ENCODE data around the gene ARHGAP15. TPM values are rescaled to one million over a fixed set of nuclear protein-coding genes. Genes with fewer than 3 reads are reported as not detected.

Gene ARHGAP15
- total RNA-seq, 1 experiment from 2014 or later, result 82.8 TPM

- Histone ChIP-seq H3K9ac (ENCODE audit: low read length) (no peak overlapping the region), H2AFZ (ENCODE audit: low read length) (no peak overlapping the region), H3K27me3 (ENCODE audit: low read length) (no peaks in the 10 kb centered on the region), H3K4me2 (ENCODE audit: low read depth, low read length, poor library complexity, severe bottlenecking) (no peak overlapping the region), H3K4me1 (ENCODE audit: low read length) (no peaks in the 10 kb centered on the region), H3K79me2 (ENCODE audit: low read length) (no peaks in the 10 kb centered on the region), H3K9me3 (ENCODE audit: low read length) (no peaks in the 10 kb centered on the region), H3K4me3 (ENCODE audit: low read length) (no peak overlapping the region), H3K27ac (ENCODE audit: low read length) (no peak overlapping the region), H3K36me3 (ENCODE audit: insufficient read depth, low read length) (no peaks in the 10 kb centered on the region), H4K20me1 (ENCODE audit: insufficient read depth, low read depth, low read length) (0 out of 2 replicates have a peak, but pooled peaks cover 3% of the 10 kb centered on the region), H3K9me2 (replicated peaks; ENCODE audit: insufficient read depth, low read length) (no peaks in the 10 kb centered on the region)
- no peak for DNase-seq
These were observed 204.1 kb downstream of the ARHGAP15 start for GRCh38 chr2:143333168-143333791.

- no peaks in the 10 kb centered on the region for H3K9me2 ChIP-seq (replicated peaks; ENCODE audit: insufficient read depth, low read length)
- no peak for DNase-seq
- 0 out of 2 replicates have a peak, but pooled peaks cover 3% of the 10 kb centered on the region for H4K20me1 ChIP-seq (ENCODE audit: insufficient read depth, low read depth, low read length)
These were observed 204.6 kb downstream of the ARHGAP15 start for GRCh38 chr2:143333847-143334246.

GRCh38 chr2:143334837-143335236 is 205.6 kb downstream of the ARHGAP15 start:
- Histone ChIP-seq H3K9ac (ENCODE audit: low read length) (no peak overlapping the region), H3K9me2 (replicated peaks; ENCODE audit: insufficient read depth, low read length) (no peaks in the 10 kb centered on the region), H3K27me3 (ENCODE audit: low read length) (no peaks in the 10 kb centered on the region)

More at GRCh38 chr2:143333847-143334246, 204.6 kb downstream of the ARHGAP15 start:
- no peaks in the 10 kb centered on the region for H3K79me2 ChIP-seq (ENCODE audit: low read length)
- H3K27ac ChIP-seq (ENCODE audit: low read length), result no peak overlapping the region
- no peak overlapping the region for H3K4me3 ChIP-seq (ENCODE audit: low read length)
- H3K4me1 ChIP-seq (ENCODE audit: low read length), result no peaks in the 10 kb centered on the region
- no peak overlapping the region for H2AFZ ChIP-seq (ENCODE audit: low read length)
- no peaks in the 10 kb centered on the region for H3K9me3 ChIP-seq (ENCODE audit: low read length)
- H3K36me3 ChIP-seq (ENCODE audit: insufficient read depth, low read length), result no peaks in the 10 kb centered on the region
- no peak overlapping the region for H3K9ac ChIP-seq (ENCODE audit: low read length)
- H3K4me2 ChIP-seq (ENCODE audit: low read depth, low read length, poor library complexity, severe bottlenecking), result no peak overlapping the region
- H3K27me3 ChIP-seq (ENCODE audit: low read length), result no peaks in the 10 kb centered on the region

GRCh38 chr2:143336719-143337210 is 207.5 kb downstream of the ARHGAP15 start:
- Histone ChIP-seq H3K4me3 (ENCODE audit: low read length) (no peak overlapping the region), H3K27me3 (ENCODE audit: low read length) (no peaks in the 10 kb centered on the region), H3K79me2 (ENCODE audit: low read length) (no peaks in the 10 kb centered on the region), H3K9me2 (replicated peaks; ENCODE audit: insufficient read depth, low read length) (no peaks in the 10 kb centered on the region), H3K9me3 (ENCODE audit: low read length) (no peaks in the 10 kb centered on the region), H3K9ac (ENCODE audit: low read length) (no peak overlapping the region), H3K4me1 (ENCODE audit: low read length) (no peaks in the 10 kb centered on the region), H3K27ac (ENCODE audit: low read length) (no peak overlapping the region), H4K20me1 (ENCODE audit: insufficient read depth, low read depth, low read length) (0 out of 2 replicates have a peak, but pooled peaks cover 1% of the 10 kb centered on the region), H3K4me2 (ENCODE audit: low read depth, low read length, poor library complexity, severe bottlenecking) (no peak overlapping the region), H3K36me3 (ENCODE audit: insufficient read depth, low read length) (no peaks in the 10 kb centered on the region), H2AFZ (ENCODE audit: low read length) (no peak overlapping the region)
- no peak for DNase-seq

More at GRCh38 chr2:143334837-143335236, 205.6 kb downstream of the ARHGAP15 start:
- H3K4me2 ChIP-seq (ENCODE audit: low read depth, low read length, poor library complexity, severe bottlenecking), result no peak overlapping the region
- no peaks in the 10 kb centered on the region for H3K79me2 ChIP-seq (ENCODE audit: low read length)
- DNase-seq, result no peak
- no peak overlapping the region for H2AFZ ChIP-seq (ENCODE audit: low read length)
- H3K4me3 ChIP-seq (ENCODE audit: low read length), result no peak overlapping the region
- H3K4me1 ChIP-seq (ENCODE audit: low read length), result no peaks in the 10 kb centered on the region
- H4K20me1 ChIP-seq (ENCODE audit: insufficient read depth, low read depth, low read length), result 0 out of 2 replicates have a peak, but pooled peaks cover 3% of the 10 kb centered on the region
- no peak overlapping the region for H3K27ac ChIP-seq (ENCODE audit: low read length)
- no peaks in the 10 kb centered on the region for H3K9me3 ChIP-seq (ENCODE audit: low read length)
- no peaks in the 10 kb centered on the region for H3K36me3 ChIP-seq (ENCODE audit: insufficient read depth, low read length)

- no peaks in the 10 kb centered on the region for H3K4me1 ChIP-seq (ENCODE audit: low read length)
These were observed 212.3 kb downstream of the ARHGAP15 start for GRCh38 chr2:143341478-143341877.

GRCh38 chr2:143344780-143345179 is 215.6 kb downstream of the ARHGAP15 start:
- no peak for DNase-seq
- Histone ChIP-seq H3K4me1 (ENCODE audit: low read length) (no peaks in the 10 kb centered on the region), H2AFZ (ENCODE audit: low read length) (no peak overlapping the region), H3K79me2 (ENCODE audit: low read length) (no peaks in the 10 kb centered on the region; the same call in 1 of the 2 replicates), H3K9ac (ENCODE audit: low read length) (no peak overlapping the region), H3K9me3 (ENCODE audit: low read length) (no peaks in the 10 kb centered on the region), H3K4me3 (ENCODE audit: low read length) (no peak overlapping the region), H3K27me3 (ENCODE audit: low read length) (no peaks in the 10 kb centered on the region), H3K36me3 (ENCODE audit: insufficient read depth, low read length) (no peaks in the 10 kb centered on the region), H3K4me2 (ENCODE audit: low read depth, low read length, poor library complexity, severe bottlenecking) (no peak overlapping the region), H3K27ac (ENCODE audit: low read length) (no peak overlapping the region), H3K9me2 (replicated peaks; ENCODE audit: insufficient read depth, low read length) (no peaks in the 10 kb centered on the region), H4K20me1 (ENCODE audit: insufficient read depth, low read depth, low read length) (no peaks in the 10 kb centered on the region)

More at GRCh38 chr2:143341478-143341877, 212.3 kb downstream of the ARHGAP15 start:
- no peaks in the 10 kb centered on the region for H3K9me2 ChIP-seq (replicated peaks; ENCODE audit: insufficient read depth, low read length)
- H3K4me2 ChIP-seq (ENCODE audit: low read depth, low read length, poor library complexity, severe bottlenecking), result no peak overlapping the region
- no peak overlapping the region for H2AFZ ChIP-seq (ENCODE audit: low read length)
- no peaks in the 10 kb centered on the region for H3K79me2 ChIP-seq (ENCODE audit: low read length)
- H3K36me3 ChIP-seq (ENCODE audit: insufficient read depth, low read length), result no peaks in the 10 kb centered on the region
- no peaks in the 10 kb centered on the region for H3K9me3 ChIP-seq (ENCODE audit: low read length)
- no peak for DNase-seq
- no peak overlapping the region for H3K27ac ChIP-seq (ENCODE audit: low read length)
- H4K20me1 ChIP-seq (ENCODE audit: insufficient read depth, low read depth, low read length), result no peaks in the 10 kb centered on the region
- no peak overlapping the region for H3K9ac ChIP-seq (ENCODE audit: low read length)
- no peaks in the 10 kb centered on the region for H3K27me3 ChIP-seq (ENCODE audit: low read length)
- H3K4me3 ChIP-seq (ENCODE audit: low read length), result no peak overlapping the region

- H2AFZ ChIP-seq (ENCODE audit: low read length), result no peak overlapping the region
- no peak overlapping the region for H3K27ac ChIP-seq (ENCODE audit: low read length)
- H3K27me3 ChIP-seq (ENCODE audit: low read length), result no peaks in the 10 kb centered on the region
- H3K4me3 ChIP-seq (ENCODE audit: low read length), result no peak overlapping the region
- no peak for DNase-seq
- H3K9me2 ChIP-seq (replicated peaks; ENCODE audit: insufficient read depth, low read length), result no peaks in the 10 kb centered on the region
- no peak overlapping the region for H3K9ac ChIP-seq (ENCODE audit: low read length)
- H4K20me1 ChIP-seq (ENCODE audit: insufficient read depth, low read depth, low read length), result no peaks in the 10 kb centered on the region
- H3K79me2 ChIP-seq (ENCODE audit: low read length), result no peaks in the 10 kb centered on the region; the same call in 1 of the 2 replicates
- H3K4me1 ChIP-seq (ENCODE audit: low read length), result no peaks in the 10 kb centered on the region
- no peak overlapping the region for H3K4me2 ChIP-seq (ENCODE audit: low read depth, low read length, poor library complexity, severe bottlenecking)
- no peaks in the 10 kb centered on the region for H3K9me3 ChIP-seq (ENCODE audit: low read length)
- no peaks in the 10 kb centered on the region for H3K36me3 ChIP-seq (ENCODE audit: insufficient read depth, low read length)
These were observed 216.9 kb downstream of the ARHGAP15 start for GRCh38 chr2:143345887-143346787.

- no peak overlapping the region for H3K4me2 ChIP-seq (ENCODE audit: low read depth, low read length, poor library complexity, severe bottlenecking)
These were observed 218.1 kb downstream of the ARHGAP15 start for GRCh38 chr2:143347271-143347695.

More at GRCh38 chr2:143347271-143347695, 218.1 kb downstream of the ARHGAP15 start:
- Histone ChIP-seq H3K4me1 (ENCODE audit: low read length) (no peaks in the 10 kb centered on the region), H3K79me2 (ENCODE audit: low read length) (no peaks in the 10 kb centered on the region; the same call in 1 of the 2 replicates), H3K27ac (ENCODE audit: low read length) (no peak overlapping the region), H3K36me3 (ENCODE audit: insufficient read depth, low read length) (no peaks in the 10 kb centered on the region), H3K9me3 (ENCODE audit: low read length) (no peaks in the 10 kb centered on the region), H3K27me3 (ENCODE audit: low read length) (no peaks in the 10 kb centered on the region), H4K20me1 (ENCODE audit: insufficient read depth, low read depth, low read length) (no peaks in the 10 kb centered on the region), H3K9me2 (replicated peaks; ENCODE audit: insufficient read depth, low read length) (no peaks in the 10 kb centered on the region), H3K4me3 (ENCODE audit: low read length) (no peak overlapping the region), H3K9ac (ENCODE audit: low read length) (no peak overlapping the region), H2AFZ (ENCODE audit: low read length) (no peak overlapping the region)
- no peak for DNase-seq
